Activated CD8-positive, alpha-beta T cell treated with anti-CD3 and anti-CD28 coated beads, Interleukin-2, amount 10 ng/mL, durations not matched to agents 7 days and 5 days (primary cell): ENCODE measurements around the gene PARVA. TPM values are rescaled to one million over a fixed set of nuclear protein-coding genes. Genes with fewer than 3 reads are reported as not detected.

ENCODE experiments used
- ATAC-seq: fragments of 150-1000 bp; cut with Tn5 transposase; one replicate; pipeline ENCODE4 v1.10.0; 2021; ENCODE audit warnings: moderate library complexity
- CTCF ChIA-PET: fragments of 350-600 bp; sonication (Branson Sonifier 250); formaldehyde crosslinking; loops from one replicate; lab custom pipeline; 2021; ENCODE audit warnings: antibody characterized with exemption; lab: Charles Lee
- POLR2A ChIA-PET: fragments of 350-600 bp; sonication (Branson Sonifier 250); formaldehyde crosslinking; loops from one replicate; lab custom pipeline; 2021; ENCODE audit warnings: antibody characterized with exemption; lab: Charles Lee
- DNase-seq: peaks from one replicate; pipeline ENCODE4 v3.0.0-alpha.2; 2020
- H3K27ac Mint-ChIP-seq: one replicate; pipeline ENCODE4 v1.8.0; 2021; ENCODE audit warnings: mild to moderate bottlenecking, mixed read lengths
- H3K27me3 Mint-ChIP-seq: one replicate; pipeline ENCODE4 v1.8.0; 2021; ENCODE audit warnings: low read depth, mixed read lengths
- H3K36me3 Mint-ChIP-seq: one replicate; pipeline ENCODE4 v1.8.0; 2021; ENCODE audit warnings: low read depth, mixed read lengths
- H3K4me1 Mint-ChIP-seq: one replicate; pipeline ENCODE4 v1.8.0; 2021; ENCODE audit warnings: low read depth, mixed read lengths
- H3K4me3 Mint-ChIP-seq: one replicate; pipeline ENCODE4 v1.8.0; 2021; ENCODE audit warnings: mild to moderate bottlenecking, mixed read lengths
- H3K9me3 Mint-ChIP-seq: one replicate; pipeline ENCODE4 v1.8.0; 2022; ENCODE audit warnings: mixed read lengths; ENCODE audit not compliant: insufficient read depth
- total RNA-seq, 2 experiments: library from RNA; stranded (reverse); gene quantifications; one replicate each; pipeline ENCODE4 v1.2.3, GENCODE V29; 2021

PARVA gene
- total RNA-seq, 2 experiments from 2014 or later, result not detected

DNA sequence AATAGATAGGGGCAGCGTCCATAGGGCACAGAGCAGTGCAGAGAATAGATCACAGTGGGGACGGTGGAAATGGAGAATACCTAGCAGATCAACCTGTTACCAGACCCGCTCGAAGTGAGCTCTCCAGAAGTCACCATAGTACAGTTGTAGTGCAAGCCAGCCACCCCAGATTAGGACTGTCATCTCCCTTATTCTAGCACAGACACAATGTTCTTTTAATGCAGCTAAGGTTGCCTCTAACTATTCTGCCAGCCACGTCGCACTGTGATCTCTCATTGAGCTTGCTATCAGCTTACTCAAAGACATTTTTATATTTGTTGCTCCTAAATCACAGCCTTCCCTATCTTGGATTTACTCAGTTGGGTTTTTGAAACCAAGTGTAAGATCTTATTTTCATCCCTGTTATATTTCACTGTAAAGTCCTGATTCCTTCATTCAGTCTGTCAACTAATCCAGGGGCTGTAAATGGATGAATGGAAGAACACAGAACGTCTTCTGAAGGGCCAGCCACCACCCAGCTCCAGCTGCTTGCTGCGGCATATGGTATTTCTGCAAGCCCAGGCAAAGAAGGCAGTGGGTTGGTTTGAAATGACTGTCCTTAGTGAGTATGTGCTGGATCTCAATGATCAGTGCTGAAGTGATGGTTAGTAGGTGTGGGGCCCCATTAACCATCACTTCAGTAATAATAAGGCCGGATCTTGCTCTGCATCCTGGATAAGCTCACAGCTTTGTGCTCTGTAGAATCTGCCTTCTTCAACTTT is 3.4 kb downstream of the PARVA start:
- Mint-ChIP-seq H3K9me3 (no peaks in the 10 kb centered on the region), H3K4me3 (no peak overlapping the region), H3K27me3 (peaks cover 45% of the 10 kb centered on the region), H3K4me1 (peaks cover 4% of the 10 kb centered on the region), H3K36me3 (peaks cover 2% of the 10 kb centered on the region), H3K27ac (no peak overlapping the region)
- no peak for ATAC-seq
- ChIA-PET POLR2A (no interaction called here), CTCF (no interaction called here)
- no peak for DNase-seq

- no peak overlapping the region for H3K4me3 Mint-ChIP-seq
- DNase-seq (no peak), ATAC-seq (no peak)
- H3K4me1 Mint-ChIP-seq, result peaks cover 4% of the 10 kb centered on the region
- H3K9me3 Mint-ChIP-seq, result no peaks in the 10 kb centered on the region
- peaks cover 34% of the 10 kb centered on the region for H3K27me3 Mint-ChIP-seq
- ChIA-PET POLR2A (no interaction called here), CTCF (interaction anchor here (1.0 kb wide), 1 partner anchor 51 kb away, joined by 4 read pairs; no protein-coding TSS in a partner anchor)
- peaks cover 2% of the 10 kb centered on the region for H3K36me3 Mint-ChIP-seq
- no peak overlapping the region for H3K27ac Mint-ChIP-seq
Observed at GRCh38 chr11:12381875-12382274, 4.5 kb downstream of the PARVA start.

DNA sequence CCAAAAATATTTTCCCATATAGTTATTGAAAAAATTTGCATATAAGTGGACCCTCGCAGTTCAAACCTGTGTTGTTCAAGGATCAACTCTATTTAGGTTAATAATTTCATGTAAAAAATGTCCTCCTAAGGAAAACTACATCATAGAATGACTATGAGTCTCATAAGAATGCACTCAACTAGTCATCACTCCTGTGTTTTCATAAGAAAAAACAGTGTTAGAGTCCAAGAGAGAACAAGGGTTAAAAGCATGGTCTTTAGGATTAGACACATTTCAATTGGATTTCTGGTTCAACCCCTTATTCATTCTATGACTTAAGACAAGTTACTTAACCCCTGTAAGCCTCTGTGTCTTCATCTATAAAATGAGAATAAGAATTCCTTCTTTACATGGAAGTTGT is 5.1 kb downstream of the PARVA start:
- DNase-seq, result no peak
- Mint-ChIP-seq H3K27ac (no peak overlapping the region), H3K36me3 (peaks cover 2% of the 10 kb centered on the region), H3K27me3 (peaks cover 34% of the 10 kb centered on the region), H3K9me3 (no peaks in the 10 kb centered on the region), H3K4me1 (peaks cover 2% of the 10 kb centered on the region), H3K4me3 (no peak overlapping the region)
- ChIA-PET CTCF (interaction anchor here (1.0 kb wide), 1 partner anchor 51 kb away, joined by 4 read pairs; no protein-coding TSS in a partner anchor), POLR2A (no interaction called here)
- ATAC-seq, result no peak

DNA sequence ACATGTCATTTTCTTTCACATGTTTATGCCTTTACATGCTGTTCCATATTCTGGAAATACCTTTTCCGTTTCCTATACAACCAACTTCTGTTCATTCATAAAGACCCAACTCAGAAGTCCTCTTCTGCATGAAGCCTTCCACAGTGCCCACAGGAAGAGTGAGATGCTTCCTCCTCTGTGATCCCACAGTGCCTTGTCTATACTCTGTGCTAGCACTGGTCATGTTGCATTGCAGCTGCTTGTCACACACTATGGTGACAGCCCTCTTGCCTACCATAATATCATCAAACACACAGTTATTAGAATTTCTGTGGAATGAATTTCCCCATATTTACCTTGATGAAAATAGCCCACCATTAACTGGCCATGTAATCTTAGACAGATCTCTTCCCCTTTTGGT is 8.9 kb downstream of the PARVA start:
- Mint-ChIP-seq H3K27ac (no peak overlapping the region), H3K27me3 (peaks cover 9% of the 10 kb centered on the region), H3K9me3 (no peaks in the 10 kb centered on the region), H3K4me3 (no peak overlapping the region), H3K36me3 (no peaks in the 10 kb centered on the region), H3K4me1 (no peaks in the 10 kb centered on the region)
- ChIA-PET POLR2A (no interaction called here), CTCF (interaction anchor here (2.1 kb wide), 1 partner anchor 55 kb away, joined by 5 read pairs; no protein-coding TSS in a partner anchor)
- no peak for ATAC-seq
- DNase-seq, result no peak

DNA sequence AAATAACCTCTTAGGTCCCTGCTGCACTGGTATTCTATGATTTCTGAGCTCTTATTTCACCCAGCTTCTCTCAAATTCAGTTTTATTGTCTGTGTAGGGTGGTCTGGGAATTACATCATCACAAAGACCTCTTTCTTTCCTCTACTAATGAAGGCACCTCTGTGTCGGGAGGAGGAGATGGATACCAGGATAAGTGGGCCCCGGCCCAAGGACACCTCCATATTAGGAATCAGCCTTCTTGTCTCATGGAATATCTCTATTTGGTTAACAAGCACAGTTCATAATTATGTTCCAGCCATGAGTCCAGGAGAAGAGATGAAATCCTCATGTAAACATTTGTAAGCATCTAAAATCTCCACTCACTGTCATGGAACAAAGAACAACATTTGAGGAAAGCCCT is 9.4 kb downstream of the PARVA start:
- DNase-seq (no peak), ATAC-seq (no peak)
- Mint-ChIP-seq H3K27ac (no peak overlapping the region), H3K4me3 (no peak overlapping the region), H3K36me3 (no peaks in the 10 kb centered on the region), H3K27me3 (peaks cover 11% of the 10 kb centered on the region), H3K9me3 (no peaks in the 10 kb centered on the region), H3K4me1 (no peaks in the 10 kb centered on the region)
- POLR2A ChIA-PET, result no interaction called here
- CTCF ChIA-PET, result interaction anchor here (2.1 kb wide), 1 partner anchor 55 kb away, joined by 5 read pairs; no protein-coding TSS in a partner anchor

DNA sequence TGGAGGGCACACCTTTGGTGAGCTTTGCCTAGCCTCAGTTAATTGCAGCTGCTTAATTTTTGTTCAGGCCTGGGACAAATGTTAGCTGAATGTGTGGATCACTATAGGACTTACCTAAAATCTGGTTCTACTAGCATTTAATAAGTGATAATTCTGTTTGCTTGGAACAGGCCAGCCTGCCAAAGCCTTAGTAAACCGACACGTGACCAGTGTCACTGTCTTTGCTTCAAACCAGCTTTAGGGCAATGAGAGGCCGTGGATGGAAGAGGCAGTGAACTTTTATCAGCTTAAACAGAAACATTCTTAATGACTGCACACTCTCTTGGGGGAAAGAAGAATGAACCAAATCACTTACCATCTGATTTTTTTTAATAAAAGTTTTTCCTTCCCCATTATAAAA is 10.8 kb downstream of the PARVA start:
- H3K9me3 Mint-ChIP-seq, result no peaks in the 10 kb centered on the region
- H3K27ac Mint-ChIP-seq, result no peak overlapping the region
- H3K4me3 Mint-ChIP-seq, result no peak overlapping the region
- CTCF ChIA-PET, result interaction anchor here (0.7 to 1.4 kb wide), 2 partner anchors 12 to 57 kb away, joined by 3 to 6 read pairs; no protein-coding TSS in a partner anchor
- no peaks in the 10 kb centered on the region for H3K36me3 Mint-ChIP-seq
- peaks cover 9% of the 10 kb centered on the region for H3K27me3 Mint-ChIP-seq
- POLR2A ChIA-PET, result interaction anchor here (0.7 kb wide), 1 partner anchor 305 kb away, joined by 3 read pairs; no protein-coding TSS in a partner anchor
- DNase-seq, result no peak
- H3K4me1 Mint-ChIP-seq, result no peaks in the 10 kb centered on the region
- ATAC-seq, result no peak

DNA sequence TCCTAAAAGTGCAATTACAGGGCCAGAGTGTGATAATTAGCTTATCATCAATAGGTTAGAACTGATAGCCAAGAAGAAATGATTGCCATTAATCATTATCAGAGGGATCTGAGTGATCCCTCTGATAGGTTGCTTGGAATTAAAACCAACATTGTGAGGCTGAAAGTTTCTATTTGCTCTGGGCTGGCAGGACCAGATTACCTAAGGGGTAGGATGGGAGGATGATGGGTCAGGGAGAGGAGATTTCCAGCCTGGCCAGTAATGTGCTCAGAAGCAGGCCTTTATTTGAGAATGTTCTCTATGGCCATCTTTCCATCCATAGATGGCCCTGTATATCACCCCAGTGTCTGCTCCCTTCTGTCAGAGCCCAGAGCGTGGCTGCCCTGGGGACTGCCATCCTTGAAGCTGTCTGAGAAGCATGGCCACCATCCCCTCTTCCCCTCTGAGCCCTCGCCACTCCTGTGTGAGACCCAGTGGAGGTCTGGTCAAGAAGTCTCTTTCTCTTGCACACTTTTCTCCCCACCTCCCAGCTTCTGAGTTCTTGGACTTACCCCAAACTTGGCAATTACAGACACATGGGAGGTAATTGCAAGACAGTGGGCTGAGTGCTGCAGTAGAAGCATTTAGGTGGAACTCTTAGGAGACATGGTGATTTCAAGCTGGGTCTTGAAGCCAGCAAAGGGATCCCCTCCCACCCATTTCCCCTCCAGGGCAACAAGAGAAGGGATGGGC is 11.7 kb downstream of the PARVA start:
- no peaks in the 10 kb centered on the region for H3K36me3 Mint-ChIP-seq
- H3K27ac Mint-ChIP-seq, result no peak overlapping the region
- ChIA-PET POLR2A (no interaction called here), CTCF (interaction anchor here (1.4 to 1.5 kb wide), 2 partner anchors 58 to 100 kb away, joined by 3 to 6 read pairs; no protein-coding TSS in a partner anchor)
- DNase-seq (no peak), ATAC-seq (no peak)
- no peaks in the 10 kb centered on the region for H3K4me1 Mint-ChIP-seq
- peaks cover 8% of the 10 kb centered on the region for H3K27me3 Mint-ChIP-seq
- no peak overlapping the region for H3K4me3 Mint-ChIP-seq
- no peaks in the 10 kb centered on the region for H3K9me3 Mint-ChIP-seq

GRCh38 chr11:12389676-12390657 is 12.6 kb downstream of the PARVA start:
- no peak for ATAC-seq
- Mint-ChIP-seq H3K27me3 (peaks cover 5% of the 10 kb centered on the region), H3K27ac (no peak overlapping the region), H3K4me3 (no peak overlapping the region), H3K4me1 (no peaks in the 10 kb centered on the region), H3K9me3 (no peaks in the 10 kb centered on the region), H3K36me3 (no peaks in the 10 kb centered on the region)
- ChIA-PET POLR2A (no interaction called here), CTCF (interaction anchor here (1.5 kb wide), 1 partner anchor 101 kb away, joined by 3 read pairs; no protein-coding TSS in a partner anchor)
- no peak for DNase-seq

DNA sequence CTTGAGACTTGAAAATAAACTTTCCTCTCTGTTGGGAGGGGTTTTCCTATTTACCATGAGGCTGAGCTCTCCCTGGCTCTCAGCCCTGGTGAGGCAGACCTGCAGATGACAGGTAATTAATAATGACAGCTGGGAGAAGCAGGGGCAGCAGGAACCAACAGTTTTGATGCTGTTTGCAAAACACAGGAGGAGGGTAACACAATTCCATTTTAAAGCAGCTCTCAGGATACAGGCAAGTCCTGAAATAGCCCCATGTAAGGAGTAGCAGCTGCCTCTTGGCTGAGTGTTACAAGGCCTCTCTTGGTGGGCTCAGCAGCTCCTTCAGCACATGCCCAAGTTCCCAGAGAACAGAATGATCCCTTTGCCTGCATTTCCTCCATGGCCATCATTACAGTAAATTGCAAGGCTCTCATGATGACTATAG is 13.3 kb downstream of the PARVA start:
- no peak for ATAC-seq
- CTCF ChIA-PET, result interaction anchor here (1.5 kb wide), 1 partner anchor 102 kb away, joined by 3 read pairs; no protein-coding TSS in a partner anchor
- Mint-ChIP-seq H3K9me3 (no peaks in the 10 kb centered on the region), H3K27ac (no peak overlapping the region), H3K27me3 (peaks cover 5% of the 10 kb centered on the region), H3K4me3 (no peak overlapping the region), H3K36me3 (no peaks in the 10 kb centered on the region), H3K4me1 (no peaks in the 10 kb centered on the region)
- POLR2A ChIA-PET, result no interaction called here
- DNase-seq, result no peak

DNA sequence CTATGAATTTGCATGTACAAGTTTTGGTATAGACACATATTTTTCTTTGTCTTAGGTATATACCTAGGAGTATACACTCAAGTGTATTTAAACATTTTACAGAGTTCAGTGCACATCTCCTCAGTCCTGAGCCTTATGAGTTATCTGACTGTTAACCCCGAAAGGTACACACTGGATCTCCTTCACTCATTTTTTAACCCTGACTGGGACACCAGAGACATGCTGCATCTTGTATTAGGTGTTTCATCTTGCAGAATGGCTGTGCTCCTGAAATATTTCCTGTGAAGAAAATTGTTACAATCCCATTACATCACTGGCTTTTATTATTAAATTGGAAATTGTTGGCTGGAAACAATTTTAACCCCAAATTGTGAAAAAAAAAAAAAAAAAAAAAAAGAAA is 15.3 kb downstream of the PARVA start:
- Mint-ChIP-seq H3K4me3 (no peak overlapping the region), H3K27me3 (peaks cover 2% of the 10 kb centered on the region), H3K36me3 (no peaks in the 10 kb centered on the region), H3K27ac (no peak overlapping the region), H3K9me3 (no peaks in the 10 kb centered on the region), H3K4me1 (no peaks in the 10 kb centered on the region)
- ChIA-PET POLR2A (no interaction called here), CTCF (no interaction called here)
- ATAC-seq, result no peak
- no peak for DNase-seq

GRCh38 chr11:12393691-12394090 is 16.3 kb downstream of the PARVA start:
- DNase-seq (no peak), ATAC-seq (no peak)
- Mint-ChIP-seq H3K36me3 (no peaks in the 10 kb centered on the region), H3K4me3 (no peak overlapping the region), H3K27ac (no peak overlapping the region), H3K27me3 (peaks cover 2% of the 10 kb centered on the region), H3K9me3 (no peaks in the 10 kb centered on the region), H3K4me1 (no peaks in the 10 kb centered on the region)
- POLR2A ChIA-PET, result no interaction called here
- CTCF ChIA-PET, result interaction anchor here (0.8 to 1.6 kb wide), 2 partner anchors 62 to 455 kb away, joined by 3 read pairs; no protein-coding TSS in a partner anchor
